HG03442 (cell line): ENCODE data around the gene CAPN5.

Experiments
- ATAC-seq: cut with Tn5 transposase; IDR thresholded peaks from one replicate; pipeline ENCODE4 v1.9.1; 2021; ENCODE audit warnings: mild to moderate bottlenecking, moderate library complexity; ENCODE audit not compliant: unreplicated experiment

Gene CAPN5

GRCh38 chr11:77114089-77114463 lies 47.3 kb downstream of the CAPN5 start:
- no peak for ATAC-seq

DNA sequence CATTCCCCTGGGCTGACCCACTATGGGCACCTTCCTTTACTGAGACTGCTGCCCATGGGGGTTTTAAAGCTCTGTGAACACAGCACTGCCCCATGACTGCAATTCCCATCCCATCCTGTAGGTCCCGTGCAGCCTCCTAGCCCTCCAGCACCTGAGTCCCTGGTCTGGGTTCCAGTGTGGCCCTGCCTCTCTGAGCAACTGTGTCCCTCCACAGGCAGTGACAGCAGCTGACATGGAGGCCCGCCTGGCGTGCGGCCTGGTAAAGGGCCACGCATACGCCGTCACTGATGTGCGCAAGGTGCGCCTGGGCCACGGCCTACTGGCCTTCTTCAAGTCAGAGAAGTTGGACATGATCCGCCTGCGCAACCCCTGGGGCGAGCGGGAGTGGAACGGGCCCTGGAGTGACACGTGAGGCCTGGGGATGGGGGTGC lies 48.4 kb downstream of the CAPN5 start:
- ATAC-seq = no peak

- no peak for ATAC-seq
Observed at GRCh38 chr11:77115956-77116355, 49.2 kb downstream of the CAPN5 start.

GRCh38 chr11:77117492-77117891 lies 50.7 kb downstream of the CAPN5 start:
- no peak for ATAC-seq

GRCh38 chr11:77118086-77118485 lies 51.3 kb downstream of the CAPN5 start:
- no peak for ATAC-seq

- ATAC-seq = no peak
Observed at GRCh38 chr11:77118971-77119370, 52.2 kb downstream of the CAPN5 start.

DNA sequence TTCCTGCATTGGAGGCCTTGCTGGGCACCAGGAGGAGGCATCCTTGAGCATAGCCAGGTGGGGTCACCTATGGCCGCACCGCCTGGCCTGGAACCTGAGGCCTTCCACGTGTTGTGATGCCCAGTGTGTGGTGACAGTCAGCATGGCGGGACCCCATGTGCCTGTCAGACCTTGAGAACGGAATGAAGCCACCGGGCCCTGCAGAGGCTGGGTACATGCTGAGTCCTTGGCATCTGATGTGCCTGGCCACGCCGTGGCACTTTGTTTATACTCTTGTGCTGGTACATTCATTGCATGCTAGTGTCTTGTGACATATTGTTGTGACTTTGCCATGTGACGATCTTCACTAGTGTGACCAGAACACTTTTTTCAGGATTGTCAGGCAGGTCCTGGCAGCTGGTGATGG lies 52.8 kb downstream of the CAPN5 start:
- no peak for ATAC-seq

DNA sequence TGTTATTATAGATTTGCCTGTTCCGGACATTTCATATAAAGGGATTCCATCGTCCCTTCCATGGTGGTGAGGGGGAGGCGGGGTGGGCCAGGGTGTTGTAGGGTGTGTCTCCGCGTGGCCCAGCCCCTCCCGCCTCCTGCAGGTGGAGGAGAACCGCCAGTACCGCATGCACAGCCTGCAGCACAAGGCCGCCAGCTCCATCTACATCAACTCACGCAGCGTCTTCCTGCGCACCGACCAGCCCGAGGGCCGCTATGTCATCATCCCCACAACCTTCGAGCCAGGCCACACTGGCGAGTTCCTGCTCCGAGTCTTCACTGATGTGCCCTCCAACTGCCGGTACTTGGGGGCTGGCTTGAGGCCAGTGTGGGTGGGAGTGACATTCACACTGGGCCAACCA lies 53.8 kb downstream of the CAPN5 start:
- no peak for ATAC-seq

DNA sequence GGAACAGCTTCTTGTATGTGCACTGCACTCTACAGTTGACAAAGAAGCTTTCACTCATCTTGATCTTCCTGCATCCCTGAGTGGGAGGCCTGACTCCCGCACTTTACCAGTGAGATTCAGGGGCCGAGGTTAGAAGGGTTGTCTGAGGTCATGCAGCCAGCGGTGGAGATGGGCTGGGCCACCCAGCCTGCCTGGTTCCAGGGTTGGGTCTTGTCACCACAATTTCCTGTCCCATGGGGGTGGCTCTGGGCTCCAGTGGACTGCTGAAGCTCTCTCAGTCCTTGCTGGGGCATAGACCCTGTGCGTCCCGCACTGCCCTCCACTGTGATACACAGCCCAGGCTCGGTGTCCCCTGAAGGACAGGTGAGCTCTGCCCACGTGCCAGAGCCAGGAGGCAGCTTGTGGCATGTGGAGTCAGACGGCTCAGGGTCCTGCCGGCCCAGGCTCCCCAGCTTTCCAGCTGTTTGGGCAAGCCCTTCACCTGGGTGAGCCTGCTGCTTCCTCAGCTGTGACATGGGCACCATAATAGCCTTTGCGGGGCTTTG lies 54.4 kb downstream of the CAPN5 start:
- no peak for ATAC-seq

DNA sequence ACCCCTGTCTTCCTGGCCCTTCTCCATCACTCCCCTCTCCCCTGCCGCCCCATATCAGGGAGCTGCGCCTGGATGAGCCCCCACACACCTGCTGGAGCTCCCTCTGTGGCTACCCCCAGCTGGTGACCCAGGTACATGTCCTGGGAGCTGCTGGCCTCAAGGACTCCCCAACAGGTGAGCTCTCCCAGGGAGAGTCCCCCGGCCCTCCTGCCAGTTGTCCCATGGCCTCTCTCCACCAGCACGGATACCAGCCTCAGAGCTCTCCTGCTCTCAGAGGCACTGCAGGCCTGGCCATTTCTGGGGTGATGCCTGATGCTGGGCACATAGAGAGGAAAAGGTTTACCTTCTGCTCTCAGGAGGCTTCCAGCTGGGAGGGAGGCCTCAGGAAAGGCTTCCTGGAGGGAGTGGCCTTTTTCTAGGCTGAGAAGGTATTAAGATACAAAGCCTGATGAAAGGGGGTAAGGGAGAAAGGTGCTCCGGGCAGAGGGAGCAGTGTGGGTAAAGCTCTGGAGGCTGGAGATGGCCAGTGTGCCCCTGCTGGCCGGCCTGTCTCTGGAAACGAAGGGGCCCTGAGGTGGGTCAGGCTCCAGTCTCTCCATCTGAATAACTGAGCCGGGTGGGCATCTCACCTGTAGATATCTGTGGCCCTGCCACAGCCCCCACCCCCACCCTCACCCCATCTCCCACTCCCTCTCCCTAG lies 55.3 kb downstream of the CAPN5 start:
- ATAC-seq = no peak

DNA sequence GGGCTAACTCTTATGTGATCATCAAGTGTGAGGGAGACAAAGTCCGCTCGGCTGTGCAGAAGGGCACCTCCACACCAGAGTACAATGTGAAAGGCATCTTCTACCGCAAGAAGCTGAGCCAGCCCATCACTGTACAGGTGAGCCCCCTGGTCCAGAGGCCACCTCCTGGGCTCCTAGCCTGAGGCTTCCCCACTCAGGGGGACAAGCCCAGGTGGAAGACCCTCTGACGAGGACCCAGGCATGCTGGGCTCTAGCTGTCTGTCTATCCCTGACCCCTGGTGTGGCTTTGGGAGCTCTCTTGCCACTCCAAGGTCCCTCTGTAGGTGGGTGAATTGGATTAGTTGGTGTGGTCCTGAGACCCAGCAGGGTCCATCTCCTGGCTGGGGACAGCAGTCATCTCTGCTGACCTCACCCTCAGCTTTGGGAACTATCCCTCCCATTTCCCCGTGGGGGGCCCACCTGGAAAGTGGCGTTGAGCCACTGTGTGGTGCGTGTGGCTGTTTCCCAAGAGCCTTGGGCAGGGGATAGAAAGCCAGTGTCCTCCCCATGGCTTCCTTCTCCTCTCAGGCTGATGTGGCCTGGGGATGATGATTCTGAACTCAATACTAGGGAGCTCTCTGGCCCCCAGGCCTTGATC lies 55.9 kb downstream of the CAPN5 start:
- no peak for ATAC-seq

GRCh38 chr11:77123591-77123990 lies 56.8 kb downstream of the CAPN5 start:
- no peak for ATAC-seq

- ATAC-seq = no peak
Observed at GRCh38 chr11:77124041-77124440, 57.3 kb downstream of the CAPN5 start.

GRCh38 chr11:77124488-77124887 lies 57.7 kb downstream of the CAPN5 start:
- ATAC-seq = no peak

- ATAC-seq = no peak
Observed at GRCh38 chr11:77125191-77125590, 58.4 kb downstream of the CAPN5 start.

- ATAC-seq = no peak
Observed at GRCh38 chr11:77125695-77126094, 58.9 kb downstream of the CAPN5 start.

- ATAC-seq = no peak
Observed at GRCh38 chr11:77126156-77126775, 59.5 kb downstream of the CAPN5 start.

DNA sequence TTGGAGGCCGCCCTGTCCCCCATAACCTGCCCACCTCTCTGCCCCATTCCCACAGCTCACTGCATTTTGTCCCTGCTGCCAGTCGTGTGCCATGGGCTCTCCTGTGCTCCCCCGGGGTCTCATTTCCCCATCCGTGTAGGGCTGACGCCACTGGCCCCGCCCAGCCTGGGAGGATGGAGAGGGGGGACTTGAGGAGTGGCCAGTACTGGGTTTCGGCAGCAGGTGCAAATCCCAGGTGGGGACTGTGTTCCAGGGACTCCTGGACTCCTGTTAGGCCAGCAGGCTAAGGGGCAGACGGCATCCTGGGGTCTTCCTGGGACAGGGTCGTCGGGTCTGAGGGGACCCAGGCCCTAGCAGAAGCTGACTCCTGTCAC lies 60.1 kb downstream of the CAPN5 start:
- ATAC-seq = no peak

DNA sequence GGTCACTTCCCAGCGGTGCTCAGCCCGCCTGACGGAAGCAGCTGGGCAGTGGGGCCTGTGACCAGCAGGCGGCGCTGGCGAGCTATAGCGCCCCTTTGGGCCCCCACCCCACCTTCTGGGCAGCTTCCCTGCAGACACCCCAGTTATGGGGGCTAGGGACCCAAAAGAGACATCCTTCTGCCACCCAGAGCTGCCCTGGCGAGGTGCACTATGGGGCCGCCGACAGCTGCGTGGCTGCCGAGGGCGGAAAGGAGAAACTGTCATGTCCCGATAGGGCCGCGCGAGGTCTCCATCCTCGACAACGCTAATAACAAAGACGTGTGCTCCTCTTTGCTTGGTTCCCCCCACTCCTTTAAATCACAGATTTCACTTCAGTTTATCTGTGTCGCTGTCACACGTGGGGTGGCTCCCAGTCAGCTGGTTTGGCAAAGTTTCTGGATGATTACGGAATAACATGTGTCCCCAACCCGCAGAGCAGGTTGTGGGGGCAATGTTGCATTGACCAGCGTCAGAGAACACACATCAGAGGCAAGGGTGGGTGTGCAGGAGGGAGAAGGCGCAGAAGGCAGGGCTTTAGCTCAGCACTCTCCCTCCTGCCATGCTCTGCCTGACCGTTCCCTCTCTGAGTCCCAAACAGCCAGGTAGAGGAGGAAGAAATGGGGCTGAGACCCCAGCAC lies 60.6 kb downstream of the CAPN5 start:
- no peak for ATAC-seq

- ATAC-seq = no peak
Observed at GRCh38 chr11:77127920-77128691, 61.3 kb downstream of the CAPN5 start, which contains the start of gene MYO7A. MYO7A (plus strand) TSS chr11:77128246; CDS start chr11:77130635, 2,389 bp downstream.
